Activated CD8-positive, alpha-beta memory T cell treated with anti-CD3 and anti-CD28 coated beads for 4 hours (primary cell): ENCODE measurements around the gene HBS1L.

Source experiments
- DNase-seq, 2 donors: peaks; one replicate each; pipeline ENCODE4 v3.0.0-alpha.2; 2020; ENCODE audit warnings: low read depth in 2 of 2

HBS1L gene

DNA sequence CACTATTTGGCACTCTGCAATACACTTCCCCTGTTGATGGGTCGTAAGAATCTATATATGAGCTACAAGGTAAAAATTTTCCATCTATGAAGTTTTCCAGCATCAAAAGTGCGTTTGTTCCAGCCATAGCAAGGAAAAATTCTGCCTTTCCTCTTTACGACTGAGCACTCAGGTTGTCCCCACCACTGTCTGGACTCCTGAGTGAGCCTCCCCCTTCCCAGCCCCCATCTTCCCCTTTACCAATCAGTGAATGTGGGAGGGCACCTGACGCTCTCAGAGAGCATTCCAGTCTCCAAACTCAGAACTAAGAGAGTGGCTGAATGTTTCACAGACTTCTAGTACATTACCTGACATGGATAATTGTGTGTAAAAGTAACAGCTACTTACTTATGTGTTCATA is 104.7 kb downstream of the HBS1L start, which contains the start of gene ALDH8A1:
TSS of gene ALDH8A1 (minus strand) at position 175 of the 400 bp plus-strand sequence. CDS start at position 127, 48 bp downstream.
- DNase-seq, result no peak

DNA sequence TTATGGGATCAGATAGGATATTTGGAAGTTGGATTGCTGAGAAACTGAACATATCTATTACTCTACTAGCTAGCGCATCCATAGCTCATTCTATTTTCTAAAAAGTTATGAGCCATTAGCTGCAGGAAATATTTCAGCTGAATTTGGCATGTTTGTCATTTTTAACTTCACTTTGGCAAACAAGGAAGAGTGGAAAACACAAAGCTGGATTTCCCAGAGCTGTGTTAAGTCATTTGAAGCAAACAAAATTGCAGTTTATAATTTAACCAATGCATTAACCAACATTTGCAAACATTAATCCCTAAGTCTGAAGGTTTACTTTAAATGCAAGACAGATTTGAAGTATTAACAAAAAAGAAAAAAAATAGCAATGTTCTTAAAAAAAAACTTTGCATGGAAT is 105.9 kb downstream of the HBS1L start:
- DNase-seq, result no peak

DNA sequence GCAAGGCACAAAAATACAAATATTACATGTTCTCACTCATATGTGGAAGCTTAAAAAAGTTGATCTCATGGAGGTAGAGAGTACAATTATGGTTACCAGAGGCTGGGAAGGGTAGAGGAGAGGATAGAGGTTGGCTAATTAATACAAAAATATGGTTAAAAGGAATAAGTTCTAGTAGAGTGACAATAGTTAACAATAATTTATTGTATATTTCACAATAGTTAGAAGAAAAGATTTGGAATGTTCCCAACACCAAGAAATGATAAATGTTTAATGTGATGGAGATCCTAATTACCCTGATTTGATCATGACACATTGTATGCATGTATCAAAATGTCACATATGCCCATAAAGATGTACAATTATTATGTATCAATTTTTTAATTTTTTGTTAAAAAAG is 106.5 kb downstream of the HBS1L start:
- no peak for DNase-seq

DNA sequence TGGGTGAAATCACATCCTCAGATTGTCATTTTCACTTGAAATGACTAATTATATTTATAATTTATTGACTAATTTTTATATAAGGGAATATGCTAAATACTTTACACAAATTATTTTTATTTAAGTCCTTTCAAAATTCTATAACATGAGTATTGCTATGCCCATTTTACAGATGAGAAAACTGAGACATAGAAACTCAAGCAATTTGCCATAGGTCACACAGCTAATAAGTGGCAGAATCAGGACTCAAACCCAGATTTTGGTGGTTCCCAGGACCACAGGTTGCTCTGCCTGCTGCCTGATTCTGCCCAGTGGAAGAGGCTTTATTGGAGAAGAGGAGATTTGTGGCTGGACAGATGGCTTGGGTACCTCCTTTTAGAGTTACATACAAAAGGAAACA is 109.6 kb downstream of the HBS1L start:
- DNase-seq, result no peak

DNA sequence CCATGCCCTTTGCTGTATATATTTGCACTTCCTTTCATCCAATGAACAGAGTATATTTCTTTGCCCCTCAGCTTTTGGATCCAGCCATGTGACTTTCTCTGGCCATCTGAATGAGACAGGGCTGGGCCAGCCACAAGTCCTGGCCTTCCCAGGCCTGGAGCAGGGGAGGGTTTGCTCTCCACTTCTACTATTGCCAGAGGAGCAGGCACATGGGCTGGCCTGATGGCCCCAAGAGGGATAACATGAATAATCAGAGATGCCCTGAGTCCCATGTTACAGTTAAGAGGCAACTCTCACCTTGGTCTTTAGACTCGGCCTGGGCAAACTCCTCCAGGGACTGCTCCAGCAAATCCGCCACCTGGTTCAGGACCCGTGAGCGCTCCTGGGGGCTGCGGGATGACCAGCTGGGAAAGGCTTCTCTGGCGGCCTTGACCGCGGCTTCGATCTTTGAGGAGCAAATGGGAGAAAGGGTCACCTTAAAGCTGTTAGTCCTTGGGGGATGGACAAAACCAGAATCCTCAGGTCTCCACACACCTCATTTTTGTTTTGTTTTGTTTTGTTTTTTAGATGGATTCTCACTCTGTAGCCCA is 111.0 kb downstream of the HBS1L start:
- no peak for DNase-seq

DNA sequence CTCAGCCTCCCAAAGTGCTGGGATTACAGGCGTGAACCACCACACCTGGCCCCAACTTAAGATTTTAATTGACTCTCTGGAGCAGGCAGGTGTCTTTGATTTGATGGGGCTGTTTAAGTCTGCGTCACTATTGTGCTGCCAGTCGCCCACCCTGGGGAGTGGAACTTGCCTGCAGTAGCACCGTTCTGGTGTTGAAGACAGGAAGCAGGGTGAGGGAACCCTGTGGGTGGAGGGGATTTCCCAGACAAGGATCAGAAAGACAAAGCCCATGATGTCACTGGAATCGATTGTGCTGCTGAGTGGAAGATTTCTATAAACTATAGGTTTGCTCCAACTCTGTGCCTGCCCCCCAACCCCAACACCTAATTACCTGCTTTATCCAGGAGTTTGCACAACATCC is 115.7 kb downstream of the HBS1L start:
- DNase-seq, result peak; percentile 32 to 72

DNA sequence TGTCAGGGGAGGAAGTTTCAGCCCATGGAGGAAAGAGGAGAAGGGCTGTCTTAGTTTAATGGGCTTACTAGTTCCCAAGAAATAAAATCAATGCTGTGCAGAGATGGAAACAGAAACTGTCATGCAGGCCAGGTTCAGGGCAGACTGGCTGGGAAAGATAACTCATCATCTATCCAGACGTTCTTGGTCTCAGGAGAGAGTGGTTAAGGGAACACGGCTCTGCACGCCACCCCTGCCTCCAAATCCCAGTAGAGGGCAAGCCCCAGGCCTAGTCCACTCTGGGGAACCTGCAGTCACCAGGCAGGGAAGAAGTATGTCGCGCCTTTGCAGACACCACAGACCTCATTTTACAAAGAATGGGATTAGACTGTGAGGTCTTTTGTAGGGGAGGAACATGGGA is 117.2 kb downstream of the HBS1L start:
- no peak for DNase-seq

DNA sequence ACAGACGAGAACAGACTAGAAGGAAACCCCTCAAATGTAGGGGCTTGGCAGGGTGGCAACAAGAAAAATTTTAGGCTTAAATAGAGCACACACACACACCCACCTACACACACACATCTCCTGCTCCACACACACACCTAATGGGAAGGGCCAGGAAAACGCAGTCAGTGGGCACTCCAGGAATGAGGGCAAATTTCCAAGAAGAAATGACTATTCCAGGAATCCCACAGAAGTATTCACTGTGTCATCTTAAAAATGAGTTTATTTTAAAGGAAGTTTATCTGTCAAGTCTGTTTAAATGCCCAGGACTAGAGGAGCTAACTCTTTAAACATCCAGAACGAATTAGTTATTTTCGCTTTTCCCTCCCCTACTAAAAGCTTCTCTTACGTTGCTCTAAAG is 117.7 kb downstream of the HBS1L start:
- no peak for DNase-seq

DNA sequence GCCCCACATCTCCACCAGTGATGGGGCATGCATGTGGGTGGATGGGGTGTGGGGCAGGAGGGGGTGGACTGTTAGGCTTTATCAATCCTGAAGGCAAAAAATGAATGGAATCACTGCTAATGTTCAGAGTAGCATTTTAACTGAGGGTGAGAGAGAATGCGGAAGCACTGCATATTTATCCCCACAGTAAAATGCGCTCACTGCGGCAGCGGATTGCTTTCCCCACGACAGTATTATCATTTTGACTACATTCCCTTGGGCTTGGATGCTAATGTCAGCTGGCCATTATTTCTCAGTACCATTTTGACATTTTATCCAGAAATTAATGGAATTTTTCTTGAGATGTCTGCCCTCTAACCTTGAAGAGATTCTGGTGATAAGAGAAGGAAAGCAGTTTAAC is 118.1 kb downstream of the HBS1L start:
- DNase-seq, result no peak

DNA sequence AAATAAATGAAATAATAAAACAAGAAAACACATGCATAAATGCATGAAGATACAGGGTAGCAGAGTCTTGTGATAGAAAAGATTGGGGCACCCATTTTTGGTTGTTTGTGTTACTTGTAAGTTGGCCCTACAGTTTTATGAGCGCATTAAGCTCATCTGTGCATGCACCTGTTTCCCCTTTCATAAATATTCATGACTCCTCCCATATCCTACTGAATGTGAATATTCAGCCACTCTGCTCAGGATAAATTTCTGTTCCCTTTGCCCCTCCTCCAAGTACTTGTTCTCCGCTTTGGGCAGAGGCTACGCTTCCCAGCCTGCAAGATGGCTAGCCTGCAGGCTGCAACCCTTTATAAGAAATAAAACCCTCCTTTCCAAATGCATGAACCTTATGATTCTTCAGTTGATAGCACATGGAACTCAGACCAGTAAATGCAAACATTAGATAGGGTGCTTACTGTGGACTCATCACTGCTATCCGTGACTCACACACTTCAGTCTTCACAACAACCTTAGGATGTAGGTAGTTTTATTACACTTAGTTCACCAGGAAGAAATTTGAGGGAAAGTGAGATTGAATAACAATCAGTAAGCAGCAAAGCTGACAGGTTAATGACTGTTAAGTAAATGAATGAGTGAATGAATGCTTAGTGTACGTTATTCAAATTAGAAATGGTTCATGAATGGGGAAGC is 119.7 kb downstream of the HBS1L start:
- no peak for DNase-seq

DNA sequence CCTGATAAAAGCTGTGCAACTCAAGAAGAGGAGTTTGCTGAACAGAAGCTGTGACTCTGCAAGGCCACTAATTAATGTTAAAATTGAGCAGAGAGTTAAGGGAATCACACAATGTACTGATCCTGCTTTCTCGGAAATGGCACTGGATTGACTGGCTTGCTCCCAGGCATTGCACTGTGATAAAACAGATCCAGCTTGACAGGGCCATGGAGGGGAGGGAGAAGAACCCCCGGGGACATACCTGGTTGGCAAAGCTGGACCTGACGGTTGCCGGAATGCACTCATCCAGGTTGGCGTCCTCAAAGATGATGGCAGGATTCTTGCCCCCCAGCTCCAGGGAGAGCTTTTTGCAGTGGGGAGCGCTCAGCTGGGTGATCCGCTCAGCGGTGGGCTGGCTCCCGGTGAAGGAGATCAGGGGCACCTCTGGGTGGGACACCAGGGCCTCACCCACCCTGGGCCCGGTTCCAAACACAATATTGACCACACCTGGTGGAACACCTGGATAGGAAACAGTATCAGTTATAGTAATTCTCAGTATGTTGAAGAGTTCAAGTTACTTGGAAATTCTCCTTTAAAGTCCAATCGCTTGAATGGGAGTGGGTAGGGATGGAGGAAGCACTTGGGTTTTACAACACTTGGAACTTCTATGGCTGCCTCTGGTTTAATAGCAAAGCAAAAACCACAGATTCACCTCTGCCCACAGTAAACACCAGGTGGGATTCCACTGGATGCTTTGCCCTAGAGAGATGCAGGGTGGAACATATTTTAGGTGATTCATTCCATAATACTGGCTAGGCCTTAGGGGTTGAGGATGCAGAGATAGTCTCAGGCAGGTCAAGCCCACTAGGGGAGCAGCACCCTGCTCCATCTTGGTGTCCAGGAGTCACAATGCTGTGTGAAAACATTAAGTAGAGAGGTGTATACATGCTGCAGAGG is 121.8 kb downstream of the HBS1L start:
- DNase-seq, result no peak

DNA sequence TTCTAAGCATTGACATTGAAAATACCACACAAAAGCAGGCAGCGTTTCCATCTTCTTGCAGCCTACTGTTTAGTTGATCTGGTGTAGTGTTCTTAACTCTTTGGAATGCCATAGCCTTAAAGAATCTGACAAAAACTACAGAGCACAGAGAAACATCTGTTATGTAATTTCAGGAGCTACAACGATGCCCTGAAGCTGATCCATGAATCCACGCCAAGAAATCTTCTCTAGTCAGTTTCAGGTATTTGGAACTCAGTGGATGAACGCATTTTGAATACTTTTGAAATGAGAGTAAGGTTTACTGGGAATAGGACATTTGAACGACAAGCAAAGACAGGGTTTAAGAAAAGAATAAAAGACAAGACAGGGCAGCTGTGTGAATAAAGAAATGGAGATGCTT is 122.5 kb downstream of the HBS1L start:
- no peak for DNase-seq

DNA sequence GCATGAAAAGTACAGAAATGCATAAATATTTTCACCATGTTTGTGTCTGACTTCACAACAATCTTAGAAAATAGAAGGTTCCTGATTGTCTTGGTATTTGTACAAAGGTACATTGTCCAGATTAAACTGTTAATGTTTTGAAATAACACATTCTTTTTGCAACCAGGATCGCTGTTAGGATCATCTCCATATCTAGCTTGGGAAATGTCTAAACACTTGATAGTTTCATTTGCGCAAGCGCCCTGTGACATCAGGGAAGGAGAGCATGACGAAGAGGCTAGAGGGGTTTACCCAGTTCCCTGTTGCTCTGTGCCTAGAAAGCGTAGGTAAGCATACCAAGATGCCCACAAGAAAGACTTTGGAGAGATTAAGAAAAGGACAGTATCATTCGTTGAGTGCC is 124.2 kb downstream of the HBS1L start:
- no peak for DNase-seq

DNA sequence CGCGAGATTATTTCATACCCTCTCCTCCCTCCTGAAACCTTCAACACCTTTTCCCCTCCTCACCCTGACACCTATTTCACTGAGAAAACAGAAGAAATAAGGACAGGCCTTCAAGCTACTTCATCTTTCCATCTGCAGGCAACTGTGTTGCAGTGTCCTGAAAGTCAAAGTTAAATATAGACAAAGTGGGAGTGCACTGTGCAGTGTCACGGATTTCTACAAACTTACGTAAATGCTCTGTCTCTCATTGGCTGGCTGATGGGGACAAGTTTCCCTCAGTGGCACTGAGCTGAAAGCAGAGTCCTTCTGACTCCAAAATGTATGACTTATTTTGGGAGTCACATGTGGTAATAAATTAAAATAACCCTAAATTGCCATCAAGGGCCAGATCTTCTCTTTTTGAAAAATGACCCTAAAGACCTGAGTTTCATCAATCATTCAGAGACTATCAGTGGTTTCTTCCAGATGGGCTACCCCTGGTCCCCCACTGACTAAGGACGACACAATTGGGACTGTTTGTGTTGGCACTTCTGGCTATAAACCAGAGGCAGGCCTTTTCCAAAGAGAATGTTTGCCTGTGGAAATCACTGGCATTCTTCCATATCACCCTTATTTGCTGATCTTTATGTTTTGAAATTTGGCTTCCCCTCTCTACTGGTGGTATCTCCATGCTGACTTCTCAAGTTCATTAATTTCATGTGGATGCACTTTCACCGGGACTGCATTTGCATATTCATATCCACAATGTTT is 126.3 kb downstream of the HBS1L start:
- DNase-seq, result no peak

DNA sequence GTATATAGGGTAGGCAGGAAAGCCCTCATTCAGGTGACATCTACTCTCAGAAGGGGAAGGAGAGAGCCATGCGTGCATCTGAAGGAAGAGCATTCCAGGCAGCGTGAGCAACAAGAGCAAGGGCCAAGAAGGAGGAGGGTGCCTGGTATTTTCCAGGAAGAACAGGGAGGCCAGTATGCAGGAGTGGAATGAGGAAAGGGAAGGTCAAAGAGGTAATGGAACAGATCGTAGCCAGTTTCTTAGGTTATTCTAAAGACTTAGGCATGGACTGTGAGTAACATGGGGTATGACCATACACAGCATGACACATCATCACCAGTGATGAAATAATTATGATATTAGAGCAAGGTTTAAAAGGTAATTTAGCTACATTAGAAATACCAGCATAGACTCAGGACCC is 128.8 kb downstream of the HBS1L start:
- no peak for DNase-seq

DNA sequence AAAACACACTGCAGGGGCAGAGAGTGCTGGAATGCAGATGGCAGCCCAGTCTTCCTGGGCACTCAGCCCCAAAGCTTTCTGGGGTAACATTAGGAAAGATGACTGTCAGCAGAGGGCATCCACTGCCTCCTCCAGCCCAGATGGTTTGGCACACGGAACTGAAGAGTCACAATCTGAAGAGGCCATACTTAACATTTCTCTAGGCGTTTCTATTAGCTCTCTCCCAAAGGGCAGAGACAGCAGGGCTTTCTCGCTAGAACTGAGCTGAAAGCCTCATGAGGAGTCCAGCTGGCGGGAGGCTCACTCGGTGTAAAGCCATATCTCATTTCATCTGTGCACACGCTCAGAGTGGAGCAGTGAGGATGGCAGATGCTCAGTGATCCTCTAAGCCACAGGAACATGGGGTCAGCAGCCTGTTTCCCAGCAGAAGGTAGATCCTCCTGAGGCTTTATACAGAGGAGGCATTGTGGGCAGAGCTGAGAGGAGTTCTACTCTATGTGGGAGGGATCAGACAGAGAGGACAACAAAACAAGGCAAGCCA is 132.8 kb downstream of the HBS1L start:
- DNase-seq, result no peak

DNA sequence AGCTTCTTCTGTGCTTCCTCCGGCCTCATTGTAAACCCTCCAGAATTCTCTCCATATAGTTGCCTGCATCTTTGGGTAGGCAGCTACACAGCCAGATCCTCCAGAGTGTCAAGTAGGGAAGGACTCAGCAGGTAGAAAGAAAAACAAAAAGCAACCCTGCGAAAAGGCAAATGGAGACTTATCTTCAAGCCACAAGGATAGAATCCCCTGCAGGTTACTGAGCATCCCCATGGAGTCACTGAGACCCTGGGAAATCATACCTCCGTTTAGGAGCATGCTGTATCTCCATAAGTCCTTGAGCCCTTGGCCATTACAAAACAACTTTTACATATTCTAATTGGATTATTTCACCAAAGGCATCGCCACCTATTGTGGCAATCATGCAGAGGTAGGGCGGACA is 133.3 kb downstream of the HBS1L start:
- DNase-seq, result no peak

DNA sequence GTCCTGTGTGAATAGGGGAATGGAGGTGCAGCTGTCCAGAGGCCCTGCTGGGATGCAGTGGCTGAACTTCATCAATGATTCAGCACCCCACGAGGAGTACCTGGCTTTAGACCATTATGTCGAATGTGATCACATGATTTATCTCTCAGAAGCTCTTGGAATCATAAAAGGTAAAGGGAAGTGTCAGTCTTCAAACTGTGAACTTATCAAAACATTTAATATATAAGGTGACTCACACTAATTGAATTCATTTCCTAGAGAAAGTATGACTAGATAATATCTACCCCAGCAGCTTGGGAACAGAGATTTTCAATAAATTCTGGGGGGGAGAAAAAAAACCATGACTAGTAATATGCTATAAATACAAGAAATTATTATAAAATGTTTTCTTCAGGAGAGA is 134.2 kb downstream of the HBS1L start:
- DNase-seq, result no peak

DNA sequence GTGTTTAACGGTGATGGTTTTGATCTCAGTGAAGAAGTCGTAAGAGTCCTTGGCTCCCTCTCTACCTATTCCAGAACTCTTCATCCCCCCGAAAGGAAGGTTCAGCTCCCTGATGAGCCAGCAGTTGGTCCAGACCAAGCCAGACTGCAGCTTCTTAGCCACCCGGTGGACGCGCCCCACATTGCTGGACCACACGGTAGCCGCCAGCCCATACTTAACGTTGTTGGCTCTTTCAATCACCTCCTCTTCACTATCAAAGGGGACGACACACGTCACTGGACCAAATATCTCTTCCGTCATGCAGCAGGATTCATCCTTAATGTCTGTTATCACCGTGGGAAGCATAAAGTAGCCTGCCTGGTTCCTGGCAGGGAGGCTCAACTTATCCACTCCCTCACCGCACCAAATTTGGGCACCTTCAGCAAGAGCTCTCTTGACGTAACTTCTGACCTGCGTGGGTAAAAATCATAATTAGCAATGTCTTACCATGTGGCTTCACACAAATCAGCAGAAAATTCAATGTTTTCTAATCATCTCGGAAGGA is 136.1 kb downstream of the HBS1L start:
- no peak for DNase-seq

DNA sequence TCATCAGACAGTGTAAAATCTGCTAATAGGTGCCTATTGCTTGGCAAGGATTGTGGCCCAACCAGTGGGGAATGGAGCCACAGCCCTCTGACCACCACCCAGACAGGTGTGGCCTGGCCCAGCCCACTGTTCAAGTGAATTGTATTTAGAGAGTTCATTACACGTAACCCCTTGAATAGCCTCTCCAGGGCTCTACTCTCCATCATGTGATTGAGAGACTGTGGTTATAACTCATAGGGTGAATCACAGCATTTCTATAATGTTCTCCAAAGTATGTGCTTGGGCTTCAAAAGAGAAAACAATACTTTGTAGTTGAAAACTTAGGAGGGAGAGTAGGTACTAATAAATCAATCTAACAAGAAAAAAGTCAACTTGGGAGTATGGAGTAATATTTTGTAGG is 143.1 kb downstream of the HBS1L start:
- DNase-seq, result no peak

DNA sequence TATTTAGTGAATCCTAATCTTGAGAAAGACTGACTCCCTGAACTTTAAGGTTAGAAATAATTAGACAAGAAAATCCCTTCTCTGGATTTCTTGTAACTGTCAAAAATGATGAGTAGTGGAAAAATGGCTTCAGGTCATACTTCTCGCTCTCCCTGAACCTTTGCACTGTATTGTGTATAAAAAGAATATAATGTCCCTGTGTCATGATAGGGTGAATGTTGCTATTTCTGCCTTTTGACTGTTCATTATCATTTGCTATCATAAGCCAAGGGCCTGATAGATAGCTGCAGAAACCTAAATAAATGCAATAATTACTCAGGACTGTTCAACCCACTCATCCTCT is 144.1 kb downstream of the HBS1L start:
- DNase-seq, result no peak
